ENCODE results near the gene ZFP1.
"Not testable (repeated sequence)": the region's sequence is repeated elsewhere in the genome, so short reads cannot be mapped to it uniquely, and the experiment has no call there.

The ZFP1 gene

GRCh38 chr16:75113541-75114121 is 34.7 kb upstream of the ZFP1 start:
- DNase-seq = no peak

GRCh38 chr16:75114179-75114945 is 34.0 kb upstream of the ZFP1 start:
- DNase-seq = no peak

- DNase-seq = no peak
These were observed 33.1 kb upstream of the ZFP1 start for GRCh38 chr16:75114946-75115825.

- DNase-seq = no peak
These were observed 32.0 kb upstream of the ZFP1 start, which contains the start of gene LDHD for GRCh38 chr16:75116081-75116910. Gene LDHD (minus strand): TSS chr16:75116780. CDS start chr16:75116720, 60 bp downstream.

- DNase-seq = no peak
These were observed 31.4 kb upstream of the ZFP1 start for GRCh38 chr16:75116911-75117245.

GRCh38 chr16:75118943-75119539 is 29.3 kb upstream of the ZFP1 start:
- DNase-seq = no peak

GRCh38 chr16:75120253-75120652 is 28.1 kb upstream of the ZFP1 start:
- no peak for DNase-seq

- no peak for DNase-seq
These were observed 26.3 kb upstream of the ZFP1 start for GRCh38 chr16:75121949-75122568.

- no peak for DNase-seq
These were observed 25.7 kb upstream of the ZFP1 start for GRCh38 chr16:75122609-75123008.

- no peak for DNase-seq
These were observed 20.5 kb upstream of the ZFP1 start for GRCh38 chr16:75127713-75128415.

- not testable (repeated sequence) for DNase-seq
These were observed 18.7 kb upstream of the ZFP1 start for GRCh38 chr16:75129421-75130149.

- DNase-seq = no peak
These were observed 18.1 kb upstream of the ZFP1 start for GRCh38 chr16:75130150-75130771.

GRCh38 chr16:75131081-75131480 is 17.2 kb upstream of the ZFP1 start:
- no peak for DNase-seq

- DNase-seq = no peak
These were observed 10.1 kb upstream of the ZFP1 start for GRCh38 chr16:75138233-75138632.

- no peak for DNase-seq
These were observed 9.7 kb upstream of the ZFP1 start for GRCh38 chr16:75138636-75139035.

- DNase-seq = no peak
These were observed 8.8 kb upstream of the ZFP1 start for GRCh38 chr16:75139498-75139897.

GRCh38 chr16:75143941-75144340 is 4.4 kb upstream of the ZFP1 start:
- DNase-seq = no peak

- no peak for DNase-seq
These were observed 385 bp upstream of the ZFP1 start for GRCh38 chr16:75147968-75148310.

- no peak for DNase-seq
These were observed 3.5 kb downstream of the ZFP1 start for GRCh38 chr16:75151798-75152197.

GRCh38 chr16:75152635-75153034 is 4.3 kb downstream of the ZFP1 start:
- no peak for DNase-seq
